GM12874 (cell line): ENCODE measurements around the gene RAB28.

Experiments
- TF ChIP-seq, protein P1 (sequence below): IDR thresholded peaks from 2 replicates; pipeline ENCODE4 v1.5.1; 2011; ENCODE audit warnings: low read depth, mild to moderate bottlenecking, control low read depth, low read length, moderate library complexity; ENCODE audit not compliant: insufficient read depth

The RAB28 gene

DNA sequence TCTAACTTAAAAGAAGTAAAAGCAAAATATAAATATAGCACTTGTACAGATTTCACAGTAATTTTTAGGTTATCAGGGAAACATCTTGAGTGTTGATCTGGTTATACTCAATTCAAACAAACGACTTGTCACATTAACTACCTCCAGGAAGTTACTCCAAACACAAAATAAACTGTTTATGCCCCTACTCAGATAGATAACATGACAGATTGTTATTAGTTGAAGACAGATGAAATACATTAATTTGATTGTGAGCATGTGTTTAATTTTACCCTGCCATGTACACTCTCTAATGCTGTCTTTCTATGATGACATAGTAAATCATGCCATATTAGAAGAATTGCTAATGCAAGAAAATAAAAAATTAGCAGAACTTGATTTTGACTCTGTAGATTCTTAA lies 88.0 kb downstream of the RAB28 start:
- TF ChIP-seq, protein P1, sequence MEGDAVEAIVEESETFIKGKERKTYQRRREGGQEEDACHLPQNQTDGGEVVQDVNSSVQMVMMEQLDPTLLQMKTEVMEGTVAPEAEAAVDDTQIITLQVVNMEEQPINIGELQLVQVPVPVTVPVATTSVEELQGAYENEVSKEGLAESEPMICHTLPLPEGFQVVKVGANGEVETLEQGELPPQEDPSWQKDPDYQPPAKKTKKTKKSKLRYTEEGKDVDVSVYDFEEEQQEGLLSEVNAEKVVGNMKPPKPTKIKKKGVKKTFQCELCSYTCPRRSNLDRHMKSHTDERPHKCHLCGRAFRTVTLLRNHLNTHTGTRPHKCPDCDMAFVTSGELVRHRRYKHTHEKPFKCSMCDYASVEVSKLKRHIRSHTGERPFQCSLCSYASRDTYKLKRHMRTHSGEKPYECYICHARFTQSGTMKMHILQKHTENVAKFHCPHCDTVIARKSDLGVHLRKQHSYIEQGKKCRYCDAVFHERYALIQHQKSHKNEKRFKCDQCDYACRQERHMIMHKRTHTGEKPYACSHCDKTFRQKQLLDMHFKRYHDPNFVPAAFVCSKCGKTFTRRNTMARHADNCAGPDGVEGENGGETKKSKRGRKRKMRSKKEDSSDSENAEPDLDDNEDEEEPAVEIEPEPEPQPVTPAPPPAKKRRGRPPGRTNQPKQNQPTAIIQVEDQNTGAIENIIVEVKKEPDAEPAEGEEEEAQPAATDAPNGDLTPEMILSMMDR = no peak

- TF ChIP-seq, protein P1 = no peak
These were observed 97.6 kb downstream of the RAB28 start for GRCh38 chr4:13386405-13387107.

- TF ChIP-seq, protein P1 = no peak
These were observed 100.1 kb downstream of the RAB28 start for GRCh38 chr4:13384055-13384454.

DNA sequence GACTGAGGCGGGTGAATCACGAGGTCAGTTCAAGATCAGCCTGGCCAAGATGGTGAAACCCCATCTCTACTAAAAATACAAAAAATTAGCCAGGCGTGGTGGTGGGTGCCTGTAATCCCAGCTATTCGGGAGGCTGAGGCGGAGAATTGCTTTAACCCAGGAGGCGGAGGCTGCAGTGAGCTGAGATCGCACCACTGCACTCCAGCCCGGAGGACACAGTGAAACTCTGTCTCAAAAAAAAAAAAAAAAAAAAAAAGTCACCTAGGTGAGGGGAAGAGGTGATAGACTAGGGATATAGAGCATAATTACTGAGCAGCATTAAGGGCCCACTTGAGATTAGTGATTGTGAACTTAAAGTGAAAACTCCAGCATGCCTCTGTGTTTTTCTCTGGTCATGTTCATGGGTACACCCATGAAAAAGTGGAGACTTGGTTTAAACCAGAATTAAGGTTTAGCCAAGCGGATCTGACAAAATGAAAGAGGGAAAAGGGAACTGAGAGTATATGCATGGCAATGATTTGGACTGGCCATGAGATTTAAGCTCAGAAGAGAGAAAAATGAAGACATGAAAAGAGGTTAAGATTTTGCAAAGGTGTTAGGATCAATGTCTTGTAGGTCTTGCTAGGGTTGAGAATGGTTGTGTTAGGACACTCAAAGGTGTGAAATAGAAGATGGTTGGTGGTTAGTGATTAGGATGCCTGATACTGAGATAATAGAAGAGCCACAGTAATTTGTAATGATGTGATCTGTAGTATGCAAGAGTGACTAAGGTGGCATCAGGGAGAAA lies 105.0 kb downstream of the RAB28 start:
- TF ChIP-seq, protein P1 = no peak

DNA sequence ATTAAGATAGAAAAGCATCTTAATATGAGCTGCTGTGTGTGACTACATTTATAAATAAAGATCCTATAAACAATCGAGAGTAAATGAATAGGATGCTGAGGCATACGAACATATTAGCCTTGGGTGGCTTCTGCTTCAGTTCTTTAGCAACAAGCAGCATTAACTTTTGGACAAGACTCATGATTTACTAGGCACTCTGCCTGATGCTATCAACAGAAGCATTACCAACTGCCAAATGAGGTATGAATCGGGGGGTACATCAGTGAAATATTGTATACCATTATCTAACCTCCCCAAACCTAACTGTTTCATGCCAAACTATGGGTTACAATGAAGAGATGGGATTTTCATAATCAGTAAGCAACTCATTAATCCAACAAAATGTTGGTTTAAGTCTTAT lies 113.1 kb downstream of the RAB28 start:
- TF ChIP-seq, protein P1 = no peak

DNA sequence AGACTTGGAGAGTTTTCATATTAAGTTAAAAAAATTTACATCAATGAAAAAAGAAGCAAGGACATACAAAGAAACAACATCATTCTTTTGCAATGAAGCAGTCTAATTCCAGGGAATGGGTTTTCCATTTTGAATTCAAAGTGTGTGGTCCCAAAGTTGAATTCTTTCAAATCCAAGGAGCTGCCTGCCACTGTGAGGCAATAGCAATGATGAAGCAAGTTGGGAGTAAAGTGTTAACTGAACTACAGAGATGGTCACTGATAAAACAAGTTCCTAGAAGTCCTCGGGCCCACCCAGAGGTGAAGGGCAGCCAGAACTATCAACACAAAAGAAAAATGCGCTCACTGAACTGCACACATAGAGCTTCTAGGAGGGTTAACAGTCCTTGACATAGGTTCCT lies 115.9 kb downstream of the RAB28 start:
- TF ChIP-seq, protein P1 = no peak

- TF ChIP-seq, protein P1 = no peak
These were observed 116.4 kb downstream of the RAB28 start for GRCh38 chr4:13367691-13368090.
